Right forelimb (tissue), 1 donor: Measurements from ENCODE around the gene RPS6KC1.
A peak's percentile ranks its signal among the peaks of the same experiment; 100 is the strongest.
"Not testable (repeated sequence)": the region's sequence is repeated elsewhere in the genome, so short reads cannot be mapped to it uniquely, and the experiment has no call there.

ENCODE experiments used
- DNase-seq: peaks from one replicate; pipeline ENCODE4 v3.0.0-alpha.2; 2018

RPS6KC1 gene, protein sequence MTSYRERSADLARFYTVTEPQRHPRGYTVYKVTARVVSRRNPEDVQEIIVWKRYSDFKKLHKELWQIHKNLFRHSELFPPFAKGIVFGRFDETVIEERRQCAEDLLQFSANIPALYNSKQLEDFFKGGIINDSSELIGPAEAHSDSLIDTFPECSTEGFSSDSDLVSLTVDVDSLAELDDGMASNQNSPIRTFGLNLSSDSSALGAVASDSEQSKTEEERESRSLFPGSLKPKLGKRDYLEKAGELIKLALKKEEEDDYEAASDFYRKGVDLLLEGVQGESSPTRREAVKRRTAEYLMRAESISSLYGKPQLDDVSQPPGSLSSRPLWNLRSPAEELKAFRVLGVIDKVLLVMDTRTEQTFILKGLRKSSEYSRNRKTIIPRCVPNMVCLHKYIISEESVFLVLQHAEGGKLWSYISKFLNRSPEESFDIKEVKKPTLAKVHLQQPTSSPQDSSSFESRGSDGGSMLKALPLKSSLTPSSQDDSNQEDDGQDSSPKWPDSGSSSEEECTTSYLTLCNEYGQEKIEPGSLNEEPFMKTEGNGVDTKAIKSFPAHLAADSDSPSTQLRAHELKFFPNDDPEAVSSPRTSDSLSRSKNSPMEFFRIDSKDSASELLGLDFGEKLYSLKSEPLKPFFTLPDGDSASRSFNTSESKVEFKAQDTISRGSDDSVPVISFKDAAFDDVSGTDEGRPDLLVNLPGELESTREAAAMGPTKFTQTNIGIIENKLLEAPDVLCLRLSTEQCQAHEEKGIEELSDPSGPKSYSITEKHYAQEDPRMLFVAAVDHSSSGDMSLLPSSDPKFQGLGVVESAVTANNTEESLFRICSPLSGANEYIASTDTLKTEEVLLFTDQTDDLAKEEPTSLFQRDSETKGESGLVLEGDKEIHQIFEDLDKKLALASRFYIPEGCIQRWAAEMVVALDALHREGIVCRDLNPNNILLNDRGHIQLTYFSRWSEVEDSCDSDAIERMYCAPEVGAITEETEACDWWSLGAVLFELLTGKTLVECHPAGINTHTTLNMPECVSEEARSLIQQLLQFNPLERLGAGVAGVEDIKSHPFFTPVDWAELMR

DNA sequence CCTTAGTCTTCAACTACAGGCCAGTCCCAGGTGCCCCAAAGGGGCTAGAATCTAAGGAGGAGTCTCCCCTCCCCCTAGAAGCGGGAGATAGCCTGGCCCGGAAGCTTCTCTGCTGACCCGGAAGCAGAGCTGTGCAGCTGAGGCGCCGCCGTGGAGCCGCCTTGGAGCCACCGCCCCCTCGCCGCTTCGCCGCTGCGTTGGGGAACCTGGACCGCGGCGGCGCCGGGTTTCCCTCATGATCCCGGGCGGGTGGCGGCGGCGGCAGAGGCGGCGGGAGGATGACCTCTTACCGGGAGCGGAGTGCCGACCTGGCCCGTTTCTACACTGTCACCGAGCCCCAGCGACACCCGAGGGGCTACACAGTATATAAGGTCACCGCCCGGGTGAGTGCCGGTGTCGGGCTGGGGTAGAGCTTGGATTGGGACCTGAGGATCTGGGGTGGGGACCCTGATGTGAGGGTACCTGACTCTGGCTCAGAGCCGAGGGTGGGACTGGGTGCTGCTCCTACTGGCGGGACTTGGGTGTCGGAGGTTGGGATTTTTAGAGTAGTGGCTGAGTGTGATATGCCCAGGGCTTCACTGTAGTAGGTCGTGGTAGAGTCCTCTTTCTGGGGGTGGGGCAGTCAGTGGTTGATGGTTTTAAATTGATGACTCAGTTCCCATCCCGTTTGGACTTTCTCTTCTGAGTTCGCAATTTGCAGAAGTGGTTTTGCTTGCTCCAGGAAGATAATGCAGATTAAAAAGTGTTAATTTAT is at the start of gene RPS6KC1:
TSS of gene RPS6KC1 (plus strand) at position 115 of the 754 bp plus-strand sequence. CDS start at position 279, 164 bp downstream.
- DNase-seq, result peak; percentile 91

GRCh38 chr1:213003256-213003655 is 47.8 kb upstream of the RPS6KC1 start:
- no peak for DNase-seq

DNA sequence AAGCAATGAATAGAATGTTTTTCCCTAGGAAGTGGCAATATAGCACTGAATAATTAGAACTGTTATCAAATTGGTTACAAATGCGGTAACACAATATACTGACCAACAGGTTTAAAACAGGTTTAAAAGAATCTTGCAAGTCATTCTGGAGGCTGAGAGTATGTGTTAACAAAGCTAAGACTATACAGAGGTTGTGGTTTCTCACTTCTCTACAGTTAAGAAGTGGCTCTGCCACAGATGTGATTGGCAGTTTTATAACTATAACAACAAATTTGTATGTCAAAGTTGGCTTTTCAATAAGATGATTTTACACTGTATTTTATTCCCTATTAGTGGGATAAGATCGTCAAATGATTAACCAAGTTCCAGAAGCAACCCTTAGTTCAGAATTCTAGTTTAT is 42.5 kb upstream of the RPS6KC1 start:
- no peak for DNase-seq

DNA sequence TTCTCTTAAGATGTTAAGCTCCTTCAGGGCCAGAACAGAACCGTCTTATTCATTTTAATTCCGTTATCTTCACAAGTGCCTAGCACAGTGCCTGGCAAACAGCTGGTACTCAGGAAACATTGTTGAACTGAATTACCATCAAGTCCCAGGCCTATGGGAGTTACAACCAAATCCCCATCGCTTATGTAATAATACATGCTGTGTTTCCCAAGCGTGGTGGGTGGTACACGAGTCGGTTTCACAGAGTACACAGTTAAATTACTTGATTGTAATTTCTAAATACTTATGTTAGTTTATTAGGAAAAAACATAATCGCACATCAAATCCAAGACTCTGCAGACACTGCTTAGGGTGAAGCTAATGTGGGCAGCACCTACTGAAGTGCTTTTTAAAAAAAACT is 36.4 kb upstream of the RPS6KC1 start:
- no peak for DNase-seq

DNA sequence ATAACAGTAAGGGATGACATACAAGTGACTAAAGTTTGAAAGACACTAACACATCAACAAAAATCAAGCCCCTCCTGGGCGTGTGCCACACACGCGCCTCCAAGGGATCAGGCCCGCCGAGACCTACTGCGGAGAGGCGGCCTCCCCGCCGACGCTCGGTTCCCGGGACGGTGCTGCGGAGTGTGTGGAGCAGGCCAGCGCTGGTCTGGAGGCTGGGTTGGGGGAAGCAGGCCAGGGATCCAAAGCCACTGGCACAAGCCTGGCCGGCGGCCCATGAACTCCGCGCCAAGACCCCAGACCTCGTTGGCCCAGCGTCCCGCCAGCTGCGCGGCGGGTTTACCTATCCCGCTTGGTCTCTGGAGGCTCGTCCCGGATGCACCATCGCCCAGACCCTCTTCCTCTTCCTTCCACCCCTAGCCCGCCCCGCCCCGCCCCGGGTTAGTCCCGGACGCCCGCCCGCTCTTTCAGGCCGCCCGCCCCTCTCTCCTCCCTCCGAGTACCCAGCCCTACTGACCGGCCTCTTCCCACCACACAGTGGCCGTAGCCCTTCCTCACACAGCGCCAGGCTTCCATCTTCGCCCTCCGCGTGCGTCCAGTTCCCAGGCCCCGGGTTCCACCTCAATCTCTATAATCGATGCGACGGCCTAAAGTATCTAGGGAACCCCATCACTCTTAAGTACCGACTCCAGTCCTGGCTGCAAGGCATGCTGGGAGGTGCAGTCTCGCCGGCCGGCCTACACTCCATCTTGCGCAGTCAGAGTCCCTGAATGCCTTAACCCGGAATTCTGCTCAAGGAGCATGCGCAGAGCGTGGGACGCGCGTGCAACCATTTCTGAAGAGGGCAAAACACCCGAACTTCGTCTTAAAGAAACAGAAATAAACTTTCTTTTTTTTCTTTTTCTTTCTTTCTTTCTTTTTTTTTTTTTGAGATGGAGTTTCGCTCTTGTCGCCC is 35.7 kb upstream of the RPS6KC1 start, which contains the start of gene ANGEL2:
TSS of gene ANGEL2 (minus strand) at position 769 of the 952 bp plus-strand sequence. CDS start at position 573, 196 bp downstream.
- DNase-seq, result peak; percentile 95

DNA sequence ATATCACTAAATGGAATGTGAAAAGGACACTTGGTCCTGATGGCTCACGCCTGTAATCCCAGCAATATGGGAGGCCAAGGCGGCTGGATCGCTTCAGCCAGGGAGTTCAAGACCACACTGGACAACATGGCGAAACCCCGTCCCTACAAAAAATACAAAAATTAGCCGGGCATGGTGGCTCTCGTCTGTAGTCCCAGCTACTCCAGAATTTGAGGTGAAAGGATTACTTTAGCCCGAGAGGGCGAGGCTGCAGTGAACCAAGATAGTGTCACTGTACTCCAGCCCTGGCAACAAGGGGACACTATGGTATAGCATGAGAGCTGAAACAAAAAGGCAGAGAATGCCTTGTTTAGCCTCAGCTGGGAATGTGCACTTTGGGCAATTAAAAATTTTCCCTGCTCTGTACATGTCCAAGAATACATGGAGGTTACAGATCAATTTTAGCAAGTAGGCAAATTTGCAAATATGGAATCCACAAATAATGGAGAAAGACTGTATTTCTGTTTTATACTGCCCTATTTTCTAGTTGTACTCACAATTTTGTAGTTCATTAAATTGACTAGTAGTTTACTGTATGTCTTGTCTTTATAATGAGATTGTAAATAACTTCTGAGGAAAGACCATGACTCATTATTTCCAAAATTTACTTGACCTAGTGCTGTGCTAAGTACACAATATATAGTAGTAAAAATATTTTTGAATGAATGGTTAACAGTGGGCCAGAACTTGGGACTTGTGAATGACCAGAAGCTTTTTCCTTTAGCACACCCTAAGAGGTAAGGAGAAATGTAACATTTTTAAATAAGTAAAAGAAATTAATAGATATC is 33.4 kb upstream of the RPS6KC1 start:
- no peak for DNase-seq

- DNase-seq, result no peak
Observed at GRCh38 chr1:213019450-213019849, 31.6 kb upstream of the RPS6KC1 start.

GRCh38 chr1:213020016-213020415 is 31.0 kb upstream of the RPS6KC1 start:
- no peak for DNase-seq

DNA sequence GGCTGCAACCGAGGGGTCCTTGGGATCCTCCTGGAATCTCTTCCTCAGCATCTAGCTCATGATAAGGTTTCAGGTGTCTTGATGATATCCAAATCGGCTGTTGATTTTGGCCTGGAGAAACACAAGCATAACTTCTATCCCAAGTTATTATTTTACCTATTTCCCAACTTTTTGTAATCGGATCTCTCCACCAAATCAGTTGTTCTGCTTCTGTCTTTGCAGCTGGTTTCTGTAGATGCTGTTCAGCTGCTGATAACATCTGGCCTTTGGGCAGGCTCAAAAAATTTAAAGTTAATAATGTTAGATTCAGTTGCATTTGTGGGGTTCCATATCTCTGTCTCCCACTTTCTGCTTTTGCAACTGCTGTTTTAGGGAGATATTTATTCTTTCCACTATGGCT is 24.0 kb upstream of the RPS6KC1 start:
- DNase-seq, result not testable (repeated sequence)

DNA sequence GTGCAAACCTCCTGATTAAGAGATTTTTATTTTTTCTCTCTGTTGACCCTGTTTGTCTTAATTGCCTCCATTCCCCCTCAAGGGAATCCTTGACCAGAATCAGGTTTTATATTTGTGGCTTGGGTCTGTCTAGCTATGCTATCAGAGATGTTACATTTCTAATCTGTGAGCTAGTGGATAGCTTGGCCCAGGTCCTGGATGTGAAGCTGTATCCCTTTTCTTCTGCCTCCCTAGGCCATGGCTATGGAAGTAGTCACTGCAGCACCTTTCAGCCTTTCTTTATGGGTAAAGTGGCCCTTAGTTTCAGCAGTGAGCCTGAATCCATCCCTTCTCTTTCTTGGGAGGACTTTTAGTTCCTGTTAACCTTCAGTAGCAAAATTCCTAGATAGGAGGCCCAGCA is 18.4 kb upstream of the RPS6KC1 start:
- no peak for DNase-seq

DNA sequence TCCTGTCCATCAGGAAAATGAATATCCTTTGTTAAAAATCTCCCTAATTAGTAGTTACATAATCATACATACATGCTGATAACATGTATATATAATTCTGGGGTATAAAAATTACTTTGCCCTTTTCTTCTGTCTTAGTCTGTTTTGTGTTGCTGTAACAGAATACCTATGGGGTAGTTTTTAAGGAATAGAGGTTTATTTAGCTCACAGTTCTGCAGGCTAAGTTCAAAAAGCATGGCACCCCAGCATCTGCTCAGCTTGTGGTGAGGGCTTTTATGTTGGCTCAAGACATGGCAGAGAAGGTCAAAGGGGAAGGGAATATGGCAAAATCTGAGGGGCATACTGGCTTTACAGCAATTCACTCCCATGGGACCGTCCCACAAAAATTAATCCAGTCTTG is 16.3 kb upstream of the RPS6KC1 start:
- no peak for DNase-seq

GRCh38 chr1:213035573-213035972 is 15.5 kb upstream of the RPS6KC1 start:
- DNase-seq, result no peak

- DNase-seq, result no peak
Observed at GRCh38 chr1:213041443-213041842, 9.6 kb upstream of the RPS6KC1 start.

GRCh38 chr1:213045321-213046226 is 5.5 kb upstream of the RPS6KC1 start:
- DNase-seq, result not testable (repeated sequence)

GRCh38 chr1:213049232-213049631 is 1.8 kb upstream of the RPS6KC1 start:
- DNase-seq, result no peak

DNA sequence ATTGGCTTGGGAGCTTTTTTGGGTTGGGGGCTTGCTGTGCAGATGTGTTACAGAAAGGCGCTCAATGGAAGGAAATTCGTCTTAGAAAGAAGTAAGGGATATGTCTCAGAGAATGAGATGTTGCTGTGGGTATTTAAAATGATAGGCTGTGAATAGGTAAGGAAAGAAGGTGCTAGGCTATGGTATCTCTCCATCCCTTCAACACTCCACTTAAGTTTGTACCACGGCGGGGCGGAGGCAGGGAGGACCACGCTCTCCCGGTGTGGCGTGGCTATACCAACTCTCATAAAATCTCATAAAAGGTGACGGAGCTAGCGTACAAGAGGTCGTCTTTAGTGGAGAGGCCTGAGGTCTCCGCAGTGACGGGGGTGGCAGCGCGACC is 305 bp upstream of the RPS6KC1 start:
- no peak for DNase-seq

GRCh38 chr1:213051881-213052202 is 801 bp downstream of the RPS6KC1 start:
- no peak for DNase-seq

DNA sequence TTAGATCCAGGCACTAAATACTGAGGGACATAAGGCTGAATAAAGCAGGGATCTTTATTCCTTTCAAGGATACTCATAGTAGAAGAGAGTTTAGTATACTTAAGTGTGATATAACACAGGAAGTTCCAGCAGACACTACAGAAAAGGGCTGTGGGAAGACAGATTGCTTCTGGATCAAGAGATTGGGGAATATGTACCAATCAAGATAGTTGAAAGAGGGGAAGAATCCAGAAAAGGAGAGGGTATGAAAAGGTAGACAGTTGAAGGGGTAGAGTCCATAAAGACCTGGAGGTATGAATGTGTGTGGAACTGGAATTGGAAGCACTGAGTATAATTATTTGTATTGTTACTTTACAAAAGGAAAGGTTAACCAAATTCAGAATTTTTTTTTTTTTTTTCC is 2.4 kb downstream of the RPS6KC1 start:
- DNase-seq, result no peak

DNA sequence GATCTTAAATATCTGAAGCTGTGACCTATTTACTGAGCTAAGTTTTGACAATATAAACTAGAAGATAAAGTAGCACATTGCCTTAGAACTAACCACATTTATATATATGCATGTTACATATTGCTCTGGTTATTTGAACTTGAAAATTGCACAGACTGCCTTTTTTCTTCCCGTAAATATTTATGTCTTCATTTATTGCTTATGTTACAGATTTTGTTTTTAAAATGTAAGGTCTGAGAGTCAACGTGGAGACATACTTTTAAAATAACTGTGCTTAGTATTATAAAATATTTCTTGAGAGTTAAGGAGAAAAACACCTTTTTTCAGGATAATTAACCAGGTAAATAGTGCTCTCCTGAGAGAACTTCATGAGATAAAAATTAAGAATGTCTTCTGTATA is 3.1 kb downstream of the RPS6KC1 start:
- no peak for DNase-seq
